ENCODE measurements around the gene CDKN2B-AS1.

CDKN2B-AS1 gene

GRCh38 chr9:22008717-22009505 is 14.3 kb downstream of the CDKN2B-AS1 start, which contains the start of gene CDKN2B:
Gene CDKN2B, minus strand, starts transcription at chr9:22009305. Its CDS starts 352 bp downstream, at chr9:22008953.
- peak; percentile 88 for TF ChIP-seq CTCF (IDR thresholded peaks at IDR 0.05; ENCODE audit: extremely low read depth, missing control alignments)
- DNase-seq (ENCODE audit: low spot score) = peak; percentile 93

- no peak for DNase-seq (ENCODE audit: low spot score)
- no peak for TF ChIP-seq CTCF (IDR thresholded peaks at IDR 0.05; ENCODE audit: extremely low read depth, missing control alignments)
These were observed 14.9 kb downstream of the CDKN2B-AS1 start for GRCh38 chr9:22009506-22009867.

- no peak for DNase-seq (ENCODE audit: low spot score)
- TF ChIP-seq CTCF (IDR thresholded peaks at IDR 0.05; ENCODE audit: extremely low read depth, missing control alignments) = no peak
These were observed 16.5 kb downstream of the CDKN2B-AS1 start for GRCh38 chr9:22010866-22011625.

- TF ChIP-seq CTCF (IDR thresholded peaks at IDR 0.05; ENCODE audit: extremely low read depth, missing control alignments) = no peak
These were observed 27.8 kb downstream of the CDKN2B-AS1 start for GRCh38 chr9:22022396-22022795.

GRCh38 chr9:22026696-22027095 is 32.1 kb downstream of the CDKN2B-AS1 start:
- no peak for TF ChIP-seq CTCF (IDR thresholded peaks at IDR 0.05; ENCODE audit: extremely low read depth, missing control alignments)
- no peak for DNase-seq (ENCODE audit: low spot score)

More at GRCh38 chr9:22022396-22022795, 27.8 kb downstream of the CDKN2B-AS1 start:
- no peak for DNase-seq (ENCODE audit: low spot score)

- no peak for TF ChIP-seq CTCF (IDR thresholded peaks at IDR 0.05; ENCODE audit: extremely low read depth, missing control alignments)
- no peak for DNase-seq (ENCODE audit: low spot score)
These were observed 33.8 kb downstream of the CDKN2B-AS1 start for GRCh38 chr9:22028394-22028793.

- no peak for TF ChIP-seq CTCF (IDR thresholded peaks at IDR 0.05; ENCODE audit: extremely low read depth, missing control alignments)
- no peak for DNase-seq (ENCODE audit: low spot score)
These were observed 34.6 kb downstream of the CDKN2B-AS1 start for GRCh38 chr9:22029231-22029630.
